HEK293 (cell line): ENCODE results near the gene PARD3.
A peak's percentile ranks its signal among the peaks of the same experiment; 100 is the strongest.
"Not testable (repeated sequence)": the region's sequence is repeated elsewhere in the genome, so short reads cannot be mapped to it uniquely, and the experiment has no call there.

Experiments used
- CTCF ChIA-PET: fragments of 350-600 bp; formaldehyde crosslinking; extraction: SDS; loops from one replicate; lab custom pipeline; 2021; ENCODE audit warnings: antibody characterized with exemption; lab: Yijun Ruan, JAX
- POLR2A ChIA-PET: fragments of 300-600 bp; formaldehyde crosslinking; extraction: SDS; loops from one replicate; lab custom pipeline; 2020; ENCODE audit warnings: antibody characterized with exemption, inconsistent platforms; lab: Yijun Ruan, JAX
- H3K27ac ChIP-seq: fragments of 200-500 bp; sonication (Bioruptor generic); 2 replicates; pipeline ENCODE4 v1.5.1; 2014; ENCODE audit warnings: low read depth, low read length, control low read depth, inconsistent platforms; ENCODE audit errors: extremely low read depth
- H3K36me3 ChIP-seq, 2 experiments: fragments of 200-500 bp in 1 of 2; sonication (Bioruptor generic) in 1 of 2; 1 replicate in 1 of 2; 2 replicates in 1 of 2; pipeline ENCODE4 v1.5.1; 2014 to 2017; ENCODE audit warnings: inconsistent platforms in 2 of 2, low read length in 2 of 2; ENCODE audit not compliant: control insufficient read depth in 2 of 2, insufficient read depth in 1 of 2
- H3K4me1 ChIP-seq: fragments of 200-500 bp; sonication (Bioruptor generic); 2 replicates; pipeline ENCODE4 v1.5.1; 2014; ENCODE audit warnings: mild to moderate bottlenecking, low read length, inconsistent platforms; ENCODE audit not compliant: control insufficient read depth, insufficient read depth
- H3K4me3 ChIP-seq: 2 replicates; pipeline ENCODE4 v1.5.1; 2011; ENCODE audit warnings: low read depth, mild to moderate bottlenecking, control low read depth, low read length, moderate library complexity
- H3K9me3 ChIP-seq: fragments of 200-500 bp; sonication (Bioruptor generic); 2 replicates; pipeline ENCODE4 v1.5.1; 2014; ENCODE audit warnings: low read depth, low read length, inconsistent platforms; ENCODE audit not compliant: control insufficient read depth, insufficient read depth
- HOXC10 ChIP-seq: sonication (generic); formaldehyde crosslinking; IDR thresholded peaks from 2 replicates; pipeline ENCODE4 v1.8.1; 2023; ENCODE audit warnings: mild to moderate bottlenecking, missing genetic modification reagents
- SP7 ChIP-seq: fragments of 450-650 bp; formaldehyde crosslinking; IDR thresholded peaks from 2 replicates; pipeline ENCODE4 v1.5.1; 2016; ENCODE audit warnings: missing biosample characterization, missing genetic modification characterization
- WT1 ChIP-seq: fragments of 450-650 bp; formaldehyde crosslinking; IDR thresholded peaks from 2 replicates; pipeline ENCODE4 v1.5.1; 2016; ENCODE audit warnings: missing biosample characterization, missing genetic modification characterization
- ZBTB48 ChIP-seq: fragments of 450-650 bp; formaldehyde crosslinking; IDR thresholded peaks from 2 replicates; pipeline ENCODE4 v1.5.1; 2016; ENCODE audit warnings: missing biosample characterization, missing genetic modification characterization
- ZBTB49 ChIP-seq: fragments of 450-650 bp; formaldehyde crosslinking; IDR thresholded peaks from 2 replicates; pipeline ENCODE4 v1.5.1; 2016; ENCODE audit warnings: missing biosample characterization, missing genetic modification characterization, low read depth
- ZBTB8A ChIP-seq: fragments of 450-650 bp; formaldehyde crosslinking; IDR thresholded peaks from 2 replicates; pipeline ENCODE4 v1.5.1; 2016; ENCODE audit warnings: missing biosample characterization, missing genetic modification characterization
- ZFP41 ChIP-seq: fragments of 450-650 bp; formaldehyde crosslinking; IDR thresholded peaks from 2 replicates; pipeline ENCODE4 v1.5.1; 2016; ENCODE audit warnings: missing biosample characterization, missing genetic modification characterization, borderline replicate concordance
- ZNF112 ChIP-seq: fragments of 450-650 bp; formaldehyde crosslinking; IDR thresholded peaks from 2 replicates; pipeline ENCODE4 v1.5.0; 2017; ENCODE audit warnings: missing biosample characterization, missing genetic modification characterization
- ZNF133 ChIP-seq: fragments of 450-650 bp; formaldehyde crosslinking; IDR thresholded peaks from 2 replicates; pipeline ENCODE4 v1.5.1; 2016; ENCODE audit warnings: missing biosample characterization, missing genetic modification characterization
- ZNF146 ChIP-seq: fragments of 450-650 bp; formaldehyde crosslinking; IDR thresholded peaks from 2 replicates; pipeline ENCODE4 v1.5.1; 2016; ENCODE audit warnings: missing biosample characterization, missing genetic modification characterization
- ZNF174 ChIP-seq: fragments of 450-650 bp; formaldehyde crosslinking; IDR thresholded peaks from 2 replicates; pipeline ENCODE4 v1.5.0; 2017; ENCODE audit warnings: missing biosample characterization, mild to moderate bottlenecking, missing genetic modification characterization
- ZNF302 ChIP-seq: fragments of 450-650 bp; formaldehyde crosslinking; IDR thresholded peaks from 2 replicates; pipeline ENCODE4 v1.5.1; 2016; ENCODE audit warnings: missing biosample characterization, missing genetic modification characterization, low read depth
- ZNF341 ChIP-seq: fragments of 450-650 bp; formaldehyde crosslinking; IDR thresholded peaks from 2 replicates; pipeline ENCODE4; 2016; ENCODE audit warnings: low read depth, missing biosample characterization, missing genetic modification characterization
- ZNF529 ChIP-seq: fragments of 450-650 bp; formaldehyde crosslinking; IDR thresholded peaks from 2 replicates; pipeline ENCODE4 v1.5.1; 2017; ENCODE audit warnings: missing genetic modification characterization, missing biosample characterization; ENCODE audit not compliant: insufficient replicate concordance
- ZNF580 ChIP-seq: fragments of 450-650 bp; formaldehyde crosslinking; IDR thresholded peaks from 2 replicates; pipeline ENCODE4 v1.5.1; 2016; ENCODE audit warnings: missing biosample characterization, missing genetic modification characterization
- ZSCAN16 ChIP-seq: fragments of 450-650 bp; formaldehyde crosslinking; IDR thresholded peaks from 2 replicates; pipeline ENCODE4 v1.5.1; 2016; ENCODE audit warnings: missing biosample characterization, missing genetic modification characterization
- TF ChIP-seq, protein P1 (sequence below): fragments of 450-650 bp; formaldehyde crosslinking; optimal IDR thresholded peaks from 2 replicates; pipeline ENCODE3; 2016; ENCODE audit warnings: missing biosample characterization, mild to moderate bottlenecking, missing genetic modification characterization

The PARD3 gene

DNA sequence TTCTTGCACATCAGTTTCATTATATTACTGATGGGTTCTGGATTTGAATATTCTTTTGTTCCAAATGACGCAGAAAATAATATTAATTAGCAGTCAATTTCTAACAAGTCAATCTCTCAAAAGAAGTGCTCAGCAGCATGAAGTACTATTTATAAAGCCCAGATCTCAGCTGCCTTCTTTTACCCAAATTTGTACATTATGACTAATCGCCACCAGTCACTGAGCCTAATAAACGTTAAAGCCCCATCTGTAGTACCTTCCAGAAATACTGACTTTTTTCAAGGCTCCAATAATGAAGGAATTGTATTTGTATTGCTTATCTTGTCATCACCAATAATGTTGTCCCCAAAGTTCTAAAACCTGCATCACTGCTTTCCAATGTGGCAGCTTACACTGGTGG lies 540.2 kb downstream of the PARD3 start (continued):
- TF ChIP-seq ZBTB49 (tag by site-specific recombination): no peak
- TF ChIP-seq HOXC10: no peak

GRCh38 chr10:34273340-34273739 lies 541.8 kb downstream of the PARD3 start:
- H3K4me3 ChIP-seq: no peak overlapping the region
- H3K36me3 ChIP-seq: peaks cover 0 to 7% of the 10 kb centered on the region in 2 experiments; a peak in 2 of 3 replicates
- TF ChIP-seq ZBTB48 (tag by site-specific recombination) (no peak), ZNF529 (tag by site-specific recombination) (peak; percentile 98)
- H3K27ac ChIP-seq: no peak overlapping the region
- no peaks in the 10 kb centered on the region for H3K4me1 ChIP-seq
- POLR2A ChIA-PET: no interaction called here
- CTCF ChIA-PET: no interaction called here
- no peaks in the 10 kb centered on the region for H3K9me3 ChIP-seq

DNA sequence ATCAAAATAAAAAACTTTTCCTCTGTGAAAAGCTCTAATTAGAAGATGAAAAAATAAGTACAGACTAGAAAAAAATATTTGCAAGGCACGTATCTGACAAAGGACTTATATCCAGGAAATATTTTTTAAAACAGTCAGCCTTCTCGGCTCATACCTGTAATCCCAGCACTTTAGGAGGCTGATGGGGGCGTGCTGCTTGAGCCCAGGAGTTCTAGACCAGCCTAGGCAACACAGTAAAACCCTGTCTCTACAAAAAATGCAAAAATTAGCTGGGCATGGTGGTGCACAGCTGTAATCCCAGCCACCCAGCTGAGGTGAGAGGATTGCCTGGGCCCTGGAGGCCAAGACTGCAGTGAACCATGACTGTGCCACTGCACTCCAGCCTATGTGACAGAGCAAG lies 542.8 kb downstream of the PARD3 start:
- CTCF ChIA-PET: no interaction called here
- Histone ChIP-seq H3K4me1 (no peaks in the 10 kb centered on the region), H3K4me3 (no peak overlapping the region)

GRCh38 chr10:34268410-34268809 lies 546.7 kb downstream of the PARD3 start:
- TF ChIP-seq ZNF146 (tag by site-specific recombination): peak; percentile 93
- peak; percentile 28; the same call in 1 of the 2 replicates for TF ChIP-seq ZNF580 (tag by site-specific recombination)
- H3K36me3 ChIP-seq, H3K4me3 ChIP-seq, H3K4me1 ChIP-seq, H3K9me3 ChIP-seq, POLR2A ChIA-PET, H3K27ac ChIP-seq, CTCF ChIA-PET: not testable (repeated sequence)

More for the DNA sequence above, 542.8 kb downstream of the PARD3 start:
- POLR2A ChIA-PET: no interaction called here
- TF ChIP-seq ZNF341 (tag by site-specific recombination) (no peak), ZNF133 (tag by site-specific recombination) (no peak), SP7 (tag by site-specific recombination) (no peak), WT1 (no peak), ZNF174 (tag by site-specific recombination) (no peak), ZSCAN16 (no peak), ZNF112 (tag by site-specific recombination) (no peak), ZNF302 (tag by site-specific recombination) (no peak), ZFP41 (tag by site-specific recombination) (no peak), ZBTB8A (tag by site-specific recombination) (no peak)
- TF ChIP-seq, protein P1, sequence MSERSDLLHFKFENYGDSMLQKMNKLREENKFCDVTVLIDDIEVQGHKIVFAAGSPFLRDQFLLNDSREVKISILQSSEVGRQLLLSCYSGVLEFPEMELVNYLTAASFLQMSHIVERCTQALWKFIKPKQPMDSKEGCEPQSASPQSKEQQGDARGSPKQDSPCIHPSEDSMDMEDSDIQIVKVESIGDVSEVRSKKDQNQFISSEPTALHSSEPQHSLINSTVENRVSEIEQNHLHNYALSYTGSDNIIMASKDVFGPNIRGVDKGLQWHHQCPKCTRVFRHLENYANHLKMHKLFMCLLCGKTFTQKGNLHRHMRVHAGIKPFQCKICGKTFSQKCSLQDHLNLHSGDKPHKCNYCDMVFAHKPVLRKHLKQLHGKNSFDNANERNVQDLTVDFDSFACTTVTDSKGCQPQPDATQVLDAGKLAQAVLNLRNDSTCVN (tag by site-specific recombination): no peak
- H3K27ac ChIP-seq: no peak overlapping the region
- no peaks in the 10 kb centered on the region for H3K9me3 ChIP-seq
- peaks cover 0 to 7% of the 10 kb centered on the region in 2 experiments; a peak in 2 of 3 replicates for H3K36me3 ChIP-seq
